ENCODE results near the gene SERPINA3.

SERPINA3 gene

DNA sequence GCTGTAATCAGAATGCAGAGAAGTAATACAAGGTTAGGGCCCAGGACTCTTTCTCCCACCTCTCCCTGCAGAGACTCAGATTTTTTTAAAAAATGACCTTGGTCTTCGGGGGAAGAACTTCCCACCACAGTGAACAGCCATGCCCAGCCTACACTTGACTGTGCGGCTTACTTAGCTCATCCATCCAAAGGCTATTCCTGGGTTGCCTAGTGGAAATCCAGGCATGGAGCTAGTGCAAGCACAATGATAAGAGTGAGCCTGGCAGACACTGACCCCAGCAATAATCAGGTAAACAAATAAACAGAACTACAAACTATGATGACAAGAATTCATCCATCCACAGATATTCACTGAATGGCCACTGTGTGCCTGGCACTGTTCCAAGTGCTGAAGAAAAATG is 16.3 kb upstream of the SERPINA3 start:
- TF ChIP-seq, protein P1, sequence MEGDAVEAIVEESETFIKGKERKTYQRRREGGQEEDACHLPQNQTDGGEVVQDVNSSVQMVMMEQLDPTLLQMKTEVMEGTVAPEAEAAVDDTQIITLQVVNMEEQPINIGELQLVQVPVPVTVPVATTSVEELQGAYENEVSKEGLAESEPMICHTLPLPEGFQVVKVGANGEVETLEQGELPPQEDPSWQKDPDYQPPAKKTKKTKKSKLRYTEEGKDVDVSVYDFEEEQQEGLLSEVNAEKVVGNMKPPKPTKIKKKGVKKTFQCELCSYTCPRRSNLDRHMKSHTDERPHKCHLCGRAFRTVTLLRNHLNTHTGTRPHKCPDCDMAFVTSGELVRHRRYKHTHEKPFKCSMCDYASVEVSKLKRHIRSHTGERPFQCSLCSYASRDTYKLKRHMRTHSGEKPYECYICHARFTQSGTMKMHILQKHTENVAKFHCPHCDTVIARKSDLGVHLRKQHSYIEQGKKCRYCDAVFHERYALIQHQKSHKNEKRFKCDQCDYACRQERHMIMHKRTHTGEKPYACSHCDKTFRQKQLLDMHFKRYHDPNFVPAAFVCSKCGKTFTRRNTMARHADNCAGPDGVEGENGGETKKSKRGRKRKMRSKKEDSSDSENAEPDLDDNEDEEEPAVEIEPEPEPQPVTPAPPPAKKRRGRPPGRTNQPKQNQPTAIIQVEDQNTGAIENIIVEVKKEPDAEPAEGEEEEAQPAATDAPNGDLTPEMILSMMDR (IDR thresholded peaks at IDR 0.05; ENCODE audit: extremely low read depth, missing control alignments): no peak
- no peak for DNase-seq (ENCODE audit: low spot score)

DNA sequence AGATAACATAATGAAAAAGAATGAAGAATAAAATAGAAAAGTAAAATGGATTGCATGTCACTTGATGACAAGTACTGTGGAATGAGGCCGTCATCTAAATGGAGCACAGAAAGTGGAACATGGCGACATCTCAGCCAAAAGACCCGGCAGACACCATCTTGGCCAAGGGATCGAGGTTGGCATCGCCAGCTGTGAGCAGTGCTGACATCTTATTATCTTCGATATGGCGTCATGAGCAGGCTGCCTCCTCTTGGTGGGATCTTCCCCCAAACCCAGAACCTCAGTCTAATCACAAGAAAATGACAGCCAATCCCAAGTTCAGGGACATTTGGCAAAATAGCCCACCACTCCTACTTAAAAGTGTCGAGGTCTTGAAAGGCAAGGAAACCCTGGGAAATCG is 15.8 kb upstream of the SERPINA3 start:
- no peak for DNase-seq (ENCODE audit: low spot score)
- TF ChIP-seq, protein P1 (IDR thresholded peaks at IDR 0.05; ENCODE audit: extremely low read depth, missing control alignments): no peak

DNA sequence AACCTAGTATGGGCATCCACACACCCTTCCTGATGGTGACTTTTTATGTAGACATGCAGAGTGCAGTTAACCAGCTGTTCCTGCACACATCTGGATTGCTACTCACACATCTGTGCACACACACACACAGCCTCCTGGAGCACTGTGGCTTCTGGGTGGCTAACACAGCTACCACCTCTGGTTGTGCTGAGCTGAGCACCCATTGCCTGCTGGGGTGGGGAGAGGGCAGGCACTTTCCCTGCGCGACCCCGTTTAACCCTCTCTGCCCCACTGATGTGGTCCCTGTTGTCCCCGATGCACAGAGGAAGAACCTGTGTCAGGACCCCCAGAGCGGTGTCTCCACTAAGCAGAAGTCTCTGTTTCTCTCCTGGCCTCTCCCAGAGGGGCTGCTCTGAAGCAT is 14.4 kb upstream of the SERPINA3 start:
- TF ChIP-seq, protein P1 (IDR thresholded peaks at IDR 0.05; ENCODE audit: extremely low read depth, missing control alignments): no peak
- DNase-seq (ENCODE audit: low spot score): no peak

DNA sequence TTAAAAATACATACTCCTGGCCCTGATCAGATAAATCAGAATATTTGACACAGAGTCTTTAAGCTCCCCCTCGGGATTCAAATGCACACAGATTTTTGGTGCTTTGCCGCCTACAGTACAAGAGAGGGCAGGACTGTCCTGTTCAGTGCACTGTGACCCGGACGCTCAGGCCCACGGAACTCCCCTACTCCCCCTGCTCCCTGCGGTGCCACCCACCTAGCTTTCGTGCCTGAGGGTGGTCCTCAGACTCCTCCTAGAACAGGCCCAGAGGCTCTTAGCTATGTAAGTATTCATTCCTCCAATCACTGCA is 13.7 kb upstream of the SERPINA3 start:
- TF ChIP-seq, protein P1 (IDR thresholded peaks at IDR 0.05; ENCODE audit: extremely low read depth, missing control alignments): no peak

DNA sequence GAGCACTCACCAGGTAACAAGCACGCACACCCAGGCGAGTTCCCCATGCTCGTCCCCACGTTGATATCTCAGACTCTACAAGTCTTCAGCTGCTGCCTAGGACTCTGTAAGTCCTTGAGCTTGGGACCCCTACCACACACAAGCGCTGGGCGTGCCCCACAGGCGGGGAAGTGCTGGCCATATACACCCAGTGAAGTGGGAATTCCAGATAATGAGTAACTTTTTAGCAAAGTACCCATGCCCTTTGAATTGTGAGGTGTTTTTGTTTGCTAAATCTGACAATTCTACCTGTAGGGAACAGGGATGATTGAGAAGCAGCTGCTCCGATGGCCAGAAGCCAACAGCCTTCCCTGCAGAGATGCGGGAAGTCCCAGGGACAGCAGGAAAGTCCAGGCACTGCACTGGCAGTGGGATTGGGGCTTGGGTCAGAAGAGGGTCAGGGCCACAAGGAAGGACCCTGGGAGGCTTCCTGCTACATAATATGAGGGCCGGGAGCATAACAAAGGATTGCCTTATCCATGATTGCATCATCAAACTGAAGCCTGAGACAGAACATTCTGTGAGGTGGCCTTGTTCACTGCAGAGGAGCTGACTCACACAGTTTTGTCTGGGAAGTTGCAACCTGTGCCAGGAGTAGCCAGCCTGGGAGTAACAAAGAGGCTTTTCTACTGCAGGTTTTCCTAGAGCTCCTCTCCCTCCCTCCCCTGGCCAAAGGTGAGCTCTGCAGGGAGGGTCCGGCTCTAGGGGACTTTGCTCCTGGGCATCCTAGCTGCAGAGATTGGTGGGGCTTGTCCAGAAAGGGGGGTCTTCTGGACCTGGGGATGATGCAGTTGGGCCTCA is 13.2 kb upstream of the SERPINA3 start:
- DNase-seq (ENCODE audit: low spot score): no peak
- TF ChIP-seq, protein P1 (IDR thresholded peaks at IDR 0.05; ENCODE audit: extremely low read depth, missing control alignments): no peak

More for the DNA sequence above, 13.7 kb upstream of the SERPINA3 start:
- DNase-seq (ENCODE audit: low spot score): no peak

DNA sequence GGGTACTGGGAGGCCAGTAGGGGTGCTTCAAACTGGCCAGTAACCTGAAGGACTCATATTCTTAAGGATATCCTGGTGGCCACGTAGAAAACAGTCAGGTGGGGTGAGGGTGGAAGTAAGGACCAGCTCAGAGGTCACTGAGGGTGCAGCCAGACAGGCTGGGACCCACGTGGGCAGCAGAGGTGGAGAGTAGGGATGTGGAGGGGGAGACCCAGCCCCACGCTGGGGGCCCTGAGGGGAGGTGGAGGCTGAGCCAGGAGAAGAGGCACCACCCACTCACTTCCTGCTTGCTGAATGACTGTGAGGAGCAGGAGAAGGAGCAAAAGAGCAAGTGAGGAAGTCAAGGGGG is 12.6 kb upstream of the SERPINA3 start:
- DNase-seq (ENCODE audit: low spot score): no peak
- TF ChIP-seq, protein P1 (IDR thresholded peaks at IDR 0.05; ENCODE audit: extremely low read depth, missing control alignments): no peak

DNA sequence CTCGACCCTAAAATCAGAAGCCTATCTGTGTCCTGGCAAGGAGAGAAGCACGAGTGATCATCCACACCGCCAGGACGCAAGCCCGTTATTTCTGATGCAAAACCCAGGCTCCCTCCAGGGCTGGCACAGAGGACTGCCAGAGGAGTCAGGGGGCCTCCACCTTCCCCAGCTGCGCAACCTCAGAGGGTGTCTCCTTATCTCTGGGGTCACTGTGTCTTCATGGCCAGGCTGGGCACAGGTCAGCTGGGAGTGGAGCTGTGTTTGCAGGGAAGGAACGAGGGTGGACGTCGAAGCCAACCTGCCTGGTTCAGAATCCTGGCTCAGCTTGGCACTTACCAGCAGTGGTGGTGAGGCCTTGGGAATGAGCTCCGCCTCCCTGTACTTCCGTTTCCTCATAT is 12.0 kb upstream of the SERPINA3 start:
- DNase-seq (ENCODE audit: low spot score): no peak

More for the DNA sequence above, 12.0 kb upstream of the SERPINA3 start:
- TF ChIP-seq, protein P1 (IDR thresholded peaks at IDR 0.05; ENCODE audit: extremely low read depth, missing control alignments): no peak
